Activated T-helper 2 cell treated with anti-CD3 and anti-CD28 coated beads, Interferon-gamma antibody, Interleukin-2, Interleukin-4, amounts not matched to agents 10 μg/mL and 5 μg/mL and 100 μg/mL, durations not matched to agents 14 hours and 24 hours and 36 hours (primary cell): ENCODE results near the gene RBM38. TPM values are rescaled to one million over a fixed set of nuclear protein-coding genes. Genes with fewer than 3 reads are reported as not detected.

Experiments used
- DNase-seq: peaks from one replicate; pipeline ENCODE4 v3.0.0; 2021; ENCODE audit warnings: low spot score
- H3K27ac Mint-ChIP-seq: one replicate; pipeline ENCODE4 v1.8.0; 2021; ENCODE audit warnings: mixed read lengths
- H3K27me3 Mint-ChIP-seq: one replicate; pipeline ENCODE4 v1.8.0; 2021; ENCODE audit warnings: low read depth, mixed read lengths
- H3K36me3 Mint-ChIP-seq: one replicate; pipeline ENCODE4 v1.8.0; 2021; ENCODE audit warnings: low read depth, mixed read lengths
- H3K4me1 Mint-ChIP-seq: one replicate; pipeline ENCODE4 v1.8.0; 2021; ENCODE audit warnings: low read depth, mixed read lengths
- H3K4me3 Mint-ChIP-seq: one replicate; pipeline ENCODE4 v1.8.0; 2021; ENCODE audit warnings: low read depth, mild to moderate bottlenecking, moderate library complexity, mixed read lengths
- H3K9me3 Mint-ChIP-seq: one replicate; pipeline ENCODE4 v1.8.0; 2021; ENCODE audit warnings: mixed read lengths
- intact Hi-C: fragments of 100-400 bp; cut with micrococcal nuclease; formaldehyde crosslinking; loops from one replicate; pipeline ENCODE4 v1.15.1; 2023
- total RNA-seq: library from RNA; stranded (reverse); gene quantifications from 2 replicates; pipeline ENCODE4 v1.2.3, GENCODE V29; 2022

The RBM38 gene
- total RNA-seq, 1 donor from 2014 or later: 88.9 TPM

DNA sequence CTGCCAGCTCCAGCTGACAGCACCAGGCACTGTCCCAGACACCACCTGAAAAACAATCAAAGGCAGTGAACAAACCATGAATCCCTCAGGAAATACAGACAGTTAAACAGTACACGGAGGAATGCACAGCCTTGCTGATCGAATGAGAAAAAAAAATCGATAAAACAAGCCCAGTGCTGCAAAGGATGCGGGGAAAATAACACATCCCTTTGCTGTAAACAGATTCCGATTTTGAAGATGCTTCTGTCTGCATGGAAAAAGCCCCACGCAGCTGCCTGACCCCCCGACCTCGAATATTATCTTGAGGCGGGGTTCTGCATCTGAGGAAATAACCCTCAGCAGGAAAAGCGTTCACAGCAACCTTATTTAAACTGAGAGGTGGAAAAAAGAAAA lies 43.9 kb downstream of the RBM38 start:
- Mint-ChIP-seq H3K9me3 (no peaks in the 10 kb centered on the region), H3K4me3 (no peak overlapping the region), H3K4me1 (peaks cover 43% of the 10 kb centered on the region), H3K27me3 (no peaks in the 10 kb centered on the region), H3K36me3 (no peaks in the 10 kb centered on the region), H3K27ac (no peak overlapping the region)
- intact Hi-C loops: no loop called here
- no peak for DNase-seq

GRCh38 chr20:57435498-57436222 lies 44.5 kb downstream of the RBM38 start:
- intact Hi-C loops: no loop called here
- no peak for DNase-seq
- Mint-ChIP-seq H3K4me3 (no peak overlapping the region), H3K9me3 (no peaks in the 10 kb centered on the region), H3K36me3 (no peaks in the 10 kb centered on the region), H3K4me1 (peaks cover 43% of the 10 kb centered on the region), H3K27ac (no peak overlapping the region), H3K27me3 (no peaks in the 10 kb centered on the region)

DNA sequence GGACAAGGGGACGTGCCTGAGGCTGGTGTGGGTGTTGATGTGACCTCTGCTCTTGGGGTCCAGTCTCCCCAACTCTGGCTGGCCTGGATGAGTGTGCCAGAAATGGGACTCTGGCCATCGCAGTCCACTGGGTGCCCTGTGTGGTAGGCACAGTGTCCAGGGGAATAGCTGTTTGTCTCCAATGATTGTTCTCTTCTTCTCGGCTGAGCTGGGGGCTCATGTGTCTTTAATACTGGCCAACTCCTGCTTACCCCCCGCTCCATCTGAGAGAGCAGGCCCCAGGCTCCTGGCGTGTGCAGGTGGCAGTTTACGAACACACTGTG lies 45.0 kb downstream of the RBM38 start:
- no peaks in the 10 kb centered on the region for H3K27me3 Mint-ChIP-seq
- DNase-seq: no peak
- no peak overlapping the region for H3K4me3 Mint-ChIP-seq
- H3K9me3 Mint-ChIP-seq: no peaks in the 10 kb centered on the region
- H3K36me3 Mint-ChIP-seq: no peaks in the 10 kb centered on the region
- peaks cover 43% of the 10 kb centered on the region for H3K4me1 Mint-ChIP-seq
- intact Hi-C loops: no loop called here
- no peak overlapping the region for H3K27ac Mint-ChIP-seq

- intact Hi-C loops: no loop called here
Measured at GRCh38 chr20:57437267-57437666, 46.1 kb downstream of the RBM38 start.

GRCh38 chr20:57437672-57438330 lies 46.6 kb downstream of the RBM38 start:
- DNase-seq: no peak
- intact Hi-C loops: no loop called here
- Mint-ChIP-seq H3K4me1 (peaks cover 28% of the 10 kb centered on the region), H3K27me3 (no peaks in the 10 kb centered on the region), H3K27ac (no peak overlapping the region), H3K36me3 (no peaks in the 10 kb centered on the region), H3K9me3 (no peaks in the 10 kb centered on the region), H3K4me3 (no peak overlapping the region)

More at GRCh38 chr20:57437267-57437666, 46.1 kb downstream of the RBM38 start:
- DNase-seq: no peak
- Mint-ChIP-seq H3K4me1 (peaks cover 33% of the 10 kb centered on the region), H3K9me3 (no peaks in the 10 kb centered on the region), H3K4me3 (no peak overlapping the region), H3K27me3 (no peaks in the 10 kb centered on the region), H3K36me3 (no peaks in the 10 kb centered on the region), H3K27ac (no peak overlapping the region)

DNA sequence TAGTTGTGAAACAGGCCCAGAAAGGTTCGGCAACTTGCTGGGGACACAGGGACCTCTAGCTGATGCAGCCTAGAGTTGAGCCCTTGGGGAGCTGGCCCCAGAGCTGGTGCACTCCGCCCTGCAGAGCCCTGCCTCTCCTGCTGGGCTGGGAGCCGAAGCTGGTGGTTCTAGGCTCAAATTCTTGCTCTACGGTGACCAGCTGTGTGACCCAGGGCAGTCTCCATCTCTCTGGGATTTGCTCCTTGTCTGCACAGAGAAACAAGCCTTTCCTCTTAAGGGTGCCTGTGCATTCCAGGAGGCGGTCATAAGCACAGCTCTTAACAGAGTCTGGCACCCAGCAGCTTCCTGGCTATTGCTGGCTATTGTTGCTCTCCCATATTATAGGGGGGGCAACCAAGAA lies 47.4 kb downstream of the RBM38 start:
- no peak for DNase-seq
- H3K4me3 Mint-ChIP-seq: no peak overlapping the region
- H3K9me3 Mint-ChIP-seq: no peaks in the 10 kb centered on the region
- intact Hi-C loops: no loop called here
- H3K27ac Mint-ChIP-seq: no peak overlapping the region
- no peaks in the 10 kb centered on the region for H3K36me3 Mint-ChIP-seq
- peaks cover 20% of the 10 kb centered on the region for H3K4me1 Mint-ChIP-seq
- no peaks in the 10 kb centered on the region for H3K27me3 Mint-ChIP-seq

DNA sequence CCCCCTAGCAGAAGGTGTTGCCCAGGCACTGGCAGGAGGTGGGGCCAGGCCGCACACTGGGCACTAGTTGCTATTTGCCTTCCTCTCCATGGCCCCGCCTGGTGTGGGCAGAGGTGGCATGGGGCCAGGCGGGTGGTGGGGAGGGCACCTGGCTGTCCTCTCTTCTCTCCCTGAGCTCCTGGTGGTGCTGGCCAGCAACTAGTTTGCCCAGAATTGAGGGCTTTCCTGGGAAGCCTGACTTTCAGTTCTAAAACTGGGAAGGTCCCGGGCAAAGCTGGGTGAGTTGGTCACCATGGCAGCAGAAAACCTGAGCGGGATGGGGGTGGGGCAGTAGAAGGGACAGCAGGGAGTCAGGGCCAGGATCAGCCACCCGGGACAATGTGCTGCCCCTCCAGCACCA lies 48.2 kb downstream of the RBM38 start:
- no peak overlapping the region for H3K4me3 Mint-ChIP-seq
- H3K27me3 Mint-ChIP-seq: no peaks in the 10 kb centered on the region
- intact Hi-C loops: no loop called here
- H3K27ac Mint-ChIP-seq: no peak overlapping the region
- H3K4me1 Mint-ChIP-seq: peaks cover 11% of the 10 kb centered on the region
- no peaks in the 10 kb centered on the region for H3K9me3 Mint-ChIP-seq
- H3K36me3 Mint-ChIP-seq: no peaks in the 10 kb centered on the region
- DNase-seq: no peak

GRCh38 chr20:57439993-57440392 lies 48.8 kb downstream of the RBM38 start:
- Mint-ChIP-seq H3K4me3 (no peak overlapping the region), H3K27ac (no peak overlapping the region), H3K9me3 (no peaks in the 10 kb centered on the region), H3K27me3 (no peaks in the 10 kb centered on the region), H3K36me3 (no peaks in the 10 kb centered on the region), H3K4me1 (peaks cover 6% of the 10 kb centered on the region)
- intact Hi-C loops: no loop called here
- no peak for DNase-seq

DNA sequence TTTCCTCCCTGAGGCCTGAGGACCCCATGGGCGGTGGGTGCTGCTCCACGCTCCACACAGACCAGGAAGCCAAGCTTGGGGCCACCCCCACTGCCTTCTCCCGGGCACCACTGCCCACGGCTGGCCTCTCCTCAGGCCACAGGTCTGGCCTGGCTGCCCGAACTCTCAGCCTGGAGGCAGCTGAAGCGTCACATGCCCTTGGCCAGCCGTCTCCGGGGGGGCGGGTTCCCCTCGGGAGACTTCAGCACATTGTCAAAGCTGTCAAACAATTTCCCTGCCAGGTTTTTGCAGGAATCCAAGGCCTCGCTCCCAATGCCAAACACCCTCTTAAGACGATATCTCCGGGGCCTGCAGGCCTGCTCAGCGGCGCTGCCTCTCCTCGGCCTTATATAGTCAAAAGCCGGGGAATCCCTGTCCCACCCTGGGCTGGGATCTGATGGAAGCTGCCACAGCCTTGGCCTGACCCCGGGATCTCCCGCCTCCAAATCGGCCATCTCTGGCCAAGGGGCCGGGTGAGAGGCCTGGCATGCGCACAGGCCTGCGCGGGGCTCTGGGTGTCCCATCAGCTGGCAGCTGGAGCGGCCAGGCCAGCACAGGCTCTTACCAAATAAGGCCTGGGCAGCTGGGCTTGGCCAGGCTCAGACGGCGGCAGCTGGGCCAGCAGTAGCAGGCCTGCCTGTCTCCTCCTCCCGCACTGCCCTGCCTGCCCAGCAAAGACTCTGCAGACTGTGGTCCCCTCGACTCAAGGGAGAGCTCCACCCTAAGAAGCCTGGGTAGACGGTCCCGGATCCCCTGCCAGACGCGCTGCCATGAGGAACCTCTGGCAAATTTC lies 49.7 kb downstream of the RBM38 start:
- peaks cover 3% of the 10 kb centered on the region for H3K27me3 Mint-ChIP-seq
- intact Hi-C loops: no loop called here
- H3K9me3 Mint-ChIP-seq: no peaks in the 10 kb centered on the region
- no peak for DNase-seq
- no peak overlapping the region for H3K4me3 Mint-ChIP-seq
- no peaks in the 10 kb centered on the region for H3K4me1 Mint-ChIP-seq
- no peaks in the 10 kb centered on the region for H3K36me3 Mint-ChIP-seq
- no peak overlapping the region for H3K27ac Mint-ChIP-seq

DNA sequence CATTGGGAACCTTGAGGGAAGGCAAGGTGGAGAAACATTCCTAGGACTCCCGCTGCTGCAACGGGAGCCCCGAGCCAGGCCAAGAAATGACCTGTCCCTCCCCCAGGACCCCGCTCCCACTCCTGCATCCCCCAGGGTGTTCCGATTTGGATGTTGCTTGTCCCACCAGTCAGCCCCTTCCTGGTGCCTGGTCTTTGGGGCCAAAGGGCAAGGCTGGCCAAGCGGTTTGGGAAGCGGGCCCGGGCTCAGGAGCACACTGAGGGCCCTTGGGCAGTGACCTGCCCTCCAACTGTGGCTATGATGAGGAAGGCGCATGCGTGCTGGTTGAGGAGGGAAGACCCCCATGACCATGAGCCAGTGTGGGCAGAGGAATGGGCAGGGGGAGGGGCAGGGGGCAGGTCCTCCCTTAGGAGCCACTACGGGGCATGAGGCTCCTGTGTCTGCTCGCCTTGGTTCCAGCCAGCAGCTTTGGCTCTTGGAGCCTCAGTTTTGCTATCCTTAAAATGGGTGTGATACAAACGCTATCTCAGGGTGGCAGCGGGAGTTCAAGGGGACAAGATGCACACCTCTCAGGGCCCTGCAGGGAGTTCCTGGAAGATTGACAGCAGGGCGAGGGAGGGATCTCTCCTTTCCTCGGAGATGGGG lies 50.4 kb downstream of the RBM38 start:
- no peaks in the 10 kb centered on the region for H3K4me1 Mint-ChIP-seq
- intact Hi-C loops: no loop called here
- no peak overlapping the region for H3K27ac Mint-ChIP-seq
- no peak for DNase-seq
- peaks cover 8% of the 10 kb centered on the region for H3K27me3 Mint-ChIP-seq
- no peaks in the 10 kb centered on the region for H3K36me3 Mint-ChIP-seq
- no peak overlapping the region for H3K4me3 Mint-ChIP-seq
- H3K9me3 Mint-ChIP-seq: no peaks in the 10 kb centered on the region

DNA sequence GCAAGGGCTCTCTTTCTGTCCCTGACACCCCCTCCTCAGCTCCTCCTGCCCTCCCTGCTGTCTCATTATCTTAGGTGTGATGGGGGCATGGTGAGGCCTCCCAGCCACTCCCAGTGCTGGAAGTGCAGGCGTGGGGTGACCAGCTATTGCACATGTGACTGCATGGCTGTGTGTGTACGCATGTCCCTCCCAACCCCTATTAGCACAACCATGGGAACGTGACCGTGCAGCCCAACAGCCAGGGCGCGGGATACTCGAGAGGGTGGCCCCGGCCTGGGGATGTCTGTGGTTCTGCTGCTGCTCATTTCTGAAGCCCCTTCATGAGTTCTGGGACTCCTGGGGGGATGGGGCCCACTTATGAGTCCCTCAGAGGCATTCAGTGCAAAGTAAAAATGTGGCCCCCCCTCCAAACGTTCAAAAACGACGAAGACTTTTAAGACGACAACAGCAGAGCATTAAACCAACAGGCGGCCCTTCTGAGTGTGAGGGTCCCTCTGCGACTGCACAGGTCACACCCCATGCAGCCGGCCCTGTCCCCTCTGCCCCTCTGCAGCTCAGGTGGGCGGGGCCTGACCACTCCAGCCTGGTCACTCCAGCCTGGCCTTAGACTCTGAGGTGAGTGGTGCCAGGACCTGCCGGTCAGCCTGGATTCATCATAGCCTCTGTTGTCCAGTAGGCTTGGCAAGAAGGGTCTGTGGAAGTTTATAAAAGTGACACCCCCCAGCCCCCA lies 51.1 kb downstream of the RBM38 start:
- no peaks in the 10 kb centered on the region for H3K36me3 Mint-ChIP-seq
- intact Hi-C loops: no loop called here
- no peak for DNase-seq

GRCh38 chr20:57442888-57443239 lies 51.7 kb downstream of the RBM38 start:
- Mint-ChIP-seq H3K9me3 (no peaks in the 10 kb centered on the region), H3K4me1 (no peaks in the 10 kb centered on the region), H3K27me3 (peaks cover 12% of the 10 kb centered on the region), H3K36me3 (no peaks in the 10 kb centered on the region), H3K27ac (no peak overlapping the region), H3K4me3 (no peak overlapping the region)
- intact Hi-C loops: no loop called here
- DNase-seq: no peak

More for the DNA sequence above, 51.1 kb downstream of the RBM38 start:
- H3K27ac Mint-ChIP-seq: no peak overlapping the region
- no peaks in the 10 kb centered on the region for H3K9me3 Mint-ChIP-seq
- no peak overlapping the region for H3K4me3 Mint-ChIP-seq
- H3K4me1 Mint-ChIP-seq: no peaks in the 10 kb centered on the region
- H3K27me3 Mint-ChIP-seq: peaks cover 11% of the 10 kb centered on the region
